ENCODE data around the gene MAP1LC3A.
"Not testable (repeated sequence)": the region's sequence is repeated elsewhere in the genome, so short reads cannot be mapped to it uniquely, and the experiment has no call there.

Gene MAP1LC3A

DNA sequence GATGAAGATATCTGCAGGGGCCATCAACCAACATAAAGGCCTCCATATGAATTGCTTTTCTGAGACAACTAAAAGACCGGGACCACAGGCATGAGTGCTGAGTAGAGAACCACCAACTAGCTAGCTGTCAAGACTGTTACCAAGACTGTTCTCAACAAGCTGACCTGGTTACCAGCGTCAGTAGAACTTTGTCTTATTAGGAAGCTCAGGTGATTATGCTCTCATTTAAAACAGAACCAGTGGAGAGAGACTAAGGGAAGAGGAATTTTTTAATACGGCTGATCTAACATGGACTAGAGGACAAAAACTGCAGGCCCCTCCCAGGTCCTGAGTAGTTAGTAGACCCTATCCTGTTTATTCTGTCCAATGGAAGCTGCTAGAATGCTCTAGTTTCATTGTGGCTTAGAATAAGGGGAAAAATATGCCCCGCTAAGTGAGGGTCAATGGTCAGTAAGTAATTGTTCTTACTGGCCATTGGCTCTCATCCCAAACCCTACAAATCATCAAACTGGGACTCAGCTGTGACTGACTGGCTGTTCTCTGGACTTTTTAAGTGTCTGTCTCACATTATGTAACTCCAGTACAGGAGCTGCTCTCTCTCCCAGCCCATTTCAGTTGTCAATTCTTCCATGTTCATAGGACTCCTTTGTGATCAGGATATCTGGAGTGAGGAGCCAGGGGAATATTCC, 46.1 kb upstream of the MAP1LC3A start:
- H3K36me3 ChIP-seq (ENCODE audit: insufficient read depth, low read length): peaks cover 36% of the 10 kb centered on the region
- no peak for ATAC-seq (ENCODE audit: insufficient read depth, low read depth)
- DNase-seq: no peak
- H3K9me3 ChIP-seq (ENCODE audit: insufficient read depth, low read length, severe bottlenecking): no peaks in the 10 kb centered on the region
- TF ChIP-seq, protein P1, sequence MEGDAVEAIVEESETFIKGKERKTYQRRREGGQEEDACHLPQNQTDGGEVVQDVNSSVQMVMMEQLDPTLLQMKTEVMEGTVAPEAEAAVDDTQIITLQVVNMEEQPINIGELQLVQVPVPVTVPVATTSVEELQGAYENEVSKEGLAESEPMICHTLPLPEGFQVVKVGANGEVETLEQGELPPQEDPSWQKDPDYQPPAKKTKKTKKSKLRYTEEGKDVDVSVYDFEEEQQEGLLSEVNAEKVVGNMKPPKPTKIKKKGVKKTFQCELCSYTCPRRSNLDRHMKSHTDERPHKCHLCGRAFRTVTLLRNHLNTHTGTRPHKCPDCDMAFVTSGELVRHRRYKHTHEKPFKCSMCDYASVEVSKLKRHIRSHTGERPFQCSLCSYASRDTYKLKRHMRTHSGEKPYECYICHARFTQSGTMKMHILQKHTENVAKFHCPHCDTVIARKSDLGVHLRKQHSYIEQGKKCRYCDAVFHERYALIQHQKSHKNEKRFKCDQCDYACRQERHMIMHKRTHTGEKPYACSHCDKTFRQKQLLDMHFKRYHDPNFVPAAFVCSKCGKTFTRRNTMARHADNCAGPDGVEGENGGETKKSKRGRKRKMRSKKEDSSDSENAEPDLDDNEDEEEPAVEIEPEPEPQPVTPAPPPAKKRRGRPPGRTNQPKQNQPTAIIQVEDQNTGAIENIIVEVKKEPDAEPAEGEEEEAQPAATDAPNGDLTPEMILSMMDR (IDR thresholded peaks at IDR 0.05; ENCODE audit: borderline replicate concordance, extremely low read depth, low read length, poor library complexity, severe bottlenecking): no peak
- TF ChIP-seq EZH2 (IDR thresholded peaks at IDR 0.05; ENCODE audit: borderline replicate concordance, low read depth, low read length, severe bottlenecking): no peak
- no peak overlapping the region for H3K4me2 ChIP-seq (ENCODE audit: insufficient read depth, low read length)
- H3K27me3 ChIP-seq (ENCODE audit: insufficient read depth, low read length, poor library complexity): no peaks in the 10 kb centered on the region
- H3K9ac ChIP-seq (ENCODE audit: low read depth, low read length): no peak overlapping the region
- no peak overlapping the region for H3K27ac ChIP-seq (ENCODE audit: low read length)
- no peak overlapping the region for H2AFZ ChIP-seq (ENCODE audit: low read depth, low read length)
- H4K20me1 ChIP-seq (ENCODE audit: insufficient read depth, low read length): no peaks in the 10 kb centered on the region
- H3K79me2 ChIP-seq (ENCODE audit: insufficient read depth, low read length): peaks cover 12% of the 10 kb centered on the region
- peaks cover 18% of the 10 kb centered on the region for H3K4me1 ChIP-seq (ENCODE audit: insufficient read depth, low read length)
- H3K4me3 ChIP-seq (ENCODE audit: low read depth in 1 of 2, low read length in 2 of 2): no peak overlapping the region

DNA sequence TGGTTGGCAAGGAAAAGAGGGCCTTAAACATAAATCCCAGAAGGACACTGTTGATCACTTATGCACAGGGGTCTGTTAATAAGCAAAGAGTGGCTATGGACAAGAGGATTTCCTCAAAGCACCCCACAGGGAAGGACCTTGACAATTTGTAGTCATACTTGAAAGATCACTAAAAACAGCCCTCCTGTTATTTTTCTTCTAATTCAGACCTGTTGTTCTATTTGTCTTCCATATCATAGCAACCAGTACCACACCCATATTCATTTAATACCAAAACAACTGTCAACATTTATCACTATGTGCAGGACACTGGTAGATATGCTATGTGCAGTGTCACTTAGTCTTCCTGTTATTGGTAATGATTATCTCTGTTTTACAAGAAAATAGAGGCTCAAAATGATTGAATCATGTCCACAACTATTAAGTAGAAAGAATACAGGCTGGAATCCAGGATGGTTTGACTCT, 45.5 kb upstream of the MAP1LC3A start:
- H3K79me2 ChIP-seq (ENCODE audit: insufficient read depth, low read length): peaks cover 18% of the 10 kb centered on the region
- H3K4me3 ChIP-seq (ENCODE audit: low read depth in 1 of 2, low read length in 2 of 2): no peak overlapping the region
- peaks cover 24% of the 10 kb centered on the region for H3K4me1 ChIP-seq (ENCODE audit: insufficient read depth, low read length)
- no peak overlapping the region for H2AFZ ChIP-seq (ENCODE audit: low read depth, low read length)
- peaks cover 30% of the 10 kb centered on the region for H3K36me3 ChIP-seq (ENCODE audit: insufficient read depth, low read length)
- H3K4me2 ChIP-seq (ENCODE audit: insufficient read depth, low read length): no peak overlapping the region
- no peak overlapping the region for H3K27ac ChIP-seq (ENCODE audit: low read length)
- TF ChIP-seq, protein P1 (IDR thresholded peaks at IDR 0.05; ENCODE audit: borderline replicate concordance, extremely low read depth, low read length, poor library complexity, severe bottlenecking): no peak
- no peak for TF ChIP-seq EZH2 (IDR thresholded peaks at IDR 0.05; ENCODE audit: borderline replicate concordance, low read depth, low read length, severe bottlenecking)
- ATAC-seq (ENCODE audit: insufficient read depth, low read depth) (no peak), DNase-seq (no peak)
- H3K9ac ChIP-seq (ENCODE audit: low read depth, low read length): no peak overlapping the region
- H3K27me3 ChIP-seq (ENCODE audit: insufficient read depth, low read length, poor library complexity): no peaks in the 10 kb centered on the region
- no peaks in the 10 kb centered on the region for H3K9me3 ChIP-seq (ENCODE audit: insufficient read depth, low read length, severe bottlenecking)
- no peaks in the 10 kb centered on the region for H4K20me1 ChIP-seq (ENCODE audit: insufficient read depth, low read length)

DNA sequence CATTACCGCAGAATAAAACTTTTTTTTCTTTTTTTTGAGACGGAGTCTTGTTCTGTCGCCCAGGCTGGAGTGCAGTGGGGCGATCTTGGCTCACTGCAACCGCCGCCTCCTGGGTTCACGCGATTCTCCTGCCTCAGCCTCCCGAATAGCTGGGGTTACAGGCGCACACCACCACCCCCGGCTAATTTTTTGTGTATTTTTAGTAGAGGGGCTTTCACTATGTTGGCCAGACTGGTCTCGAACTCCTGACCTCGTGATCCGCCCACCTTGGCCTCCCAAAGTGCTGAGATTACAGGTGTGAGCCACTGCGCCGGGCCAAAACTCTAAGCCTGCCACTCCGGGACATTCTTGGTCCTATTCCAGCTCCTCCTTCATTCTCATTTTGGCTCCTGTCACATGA, 44.5 kb upstream of the MAP1LC3A start:
- not testable (repeated sequence) for H3K4me3 ChIP-seq (ENCODE audit: low read depth in 1 of 2, low read length in 2 of 2); H4K20me1 ChIP-seq (ENCODE audit: insufficient read depth, low read length); H3K27ac ChIP-seq (ENCODE audit: low read length); ATAC-seq (ENCODE audit: insufficient read depth, low read depth); H3K9ac ChIP-seq (ENCODE audit: low read depth, low read length); DNase-seq; H3K4me2 ChIP-seq (ENCODE audit: insufficient read depth, low read length); H2AFZ ChIP-seq (ENCODE audit: low read depth, low read length); H3K9me3 ChIP-seq (ENCODE audit: insufficient read depth, low read length, severe bottlenecking); H3K27me3 ChIP-seq (ENCODE audit: insufficient read depth, low read length, poor library complexity)
- H3K79me2 ChIP-seq (ENCODE audit: insufficient read depth, low read length): peaks cover 28% of the 10 kb centered on the region
- peaks cover 31% of the 10 kb centered on the region for H3K4me1 ChIP-seq (ENCODE audit: insufficient read depth, low read length)
- H3K36me3 ChIP-seq (ENCODE audit: insufficient read depth, low read length): peaks cover 23% of the 10 kb centered on the region

- Histone ChIP-seq H3K79me2 (ENCODE audit: insufficient read depth, low read length) (peaks cover 38% of the 10 kb centered on the region), H4K20me1 (ENCODE audit: insufficient read depth, low read length) (no peaks in the 10 kb centered on the region; the same call in 1 of the 2 replicates), H3K4me1 (ENCODE audit: insufficient read depth, low read length) (peaks cover 31% of the 10 kb centered on the region), H3K27me3 (ENCODE audit: insufficient read depth, low read length, poor library complexity) (no peaks in the 10 kb centered on the region), H3K36me3 (ENCODE audit: insufficient read depth, low read length) (peaks cover 25% of the 10 kb centered on the region), H3K9ac (ENCODE audit: low read depth, low read length) (peak overlapping the region; percentile 82), H3K9me3 (ENCODE audit: insufficient read depth, low read length, severe bottlenecking) (no peaks in the 10 kb centered on the region), H3K4me3 (ENCODE audit: low read depth in 1 of 2, low read length in 2 of 2) (peak overlapping the region in 1 of 2 experiments; percentile 73; a peak in 2 of 4 replicates), H3K4me2 (ENCODE audit: insufficient read depth, low read length) (peak overlapping the region; percentile 83), H2AFZ (ENCODE audit: low read depth, low read length) (peak overlapping the region; percentile 99; the same call in 1 of the 2 replicates), H3K27ac (ENCODE audit: low read length) (0 out of 2 replicates have a peak overlapping the region, but pooled peaks have one; percentile 71)
- ATAC-seq (ENCODE audit: insufficient read depth, low read depth) (no peak), DNase-seq (no peak)
- no peak for TF ChIP-seq EZH2 (IDR thresholded peaks at IDR 0.05; ENCODE audit: borderline replicate concordance, low read depth, low read length, severe bottlenecking)
- TF ChIP-seq, protein P1 (IDR thresholded peaks at IDR 0.05; ENCODE audit: borderline replicate concordance, extremely low read depth, low read length, poor library complexity, severe bottlenecking): no peak
These were observed 43.5 kb upstream of the MAP1LC3A start for GRCh38 chr20:34514897-34515483.
